Measurements from ENCODE around the gene BICC1. TPM values are rescaled to one million over a fixed set of nuclear protein-coding genes. Genes with fewer than 3 reads are reported as not detected.

BICC1 gene
- total RNA-seq, 1 experiment from 2014 or later: 0.38 TPM

DNA sequence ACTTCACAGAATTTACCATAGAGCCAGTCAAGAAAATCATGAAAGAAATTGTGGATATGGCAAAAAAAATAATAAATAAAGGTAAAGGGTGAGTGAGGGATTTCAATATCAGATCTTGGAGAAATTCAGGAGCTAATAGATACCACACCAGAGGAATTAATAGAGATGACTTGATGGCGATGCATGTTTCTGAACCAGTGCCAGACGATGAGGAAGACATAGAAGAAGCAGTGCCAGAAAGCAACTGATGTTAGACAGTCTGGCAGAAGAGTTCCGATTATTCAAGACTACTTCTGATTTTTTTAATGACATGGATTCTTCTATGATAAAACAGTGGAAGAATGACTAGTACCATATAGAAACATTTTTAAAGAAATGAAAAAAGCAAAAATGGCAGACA, 314.7 kb downstream of the BICC1 start:
- Histone ChIP-seq H3K36me3 (replicated peaks; ENCODE audit: control insufficient read depth, insufficient read depth, low read length) (no peaks in the 10 kb centered on the region), H3K27me3 (ENCODE audit: control insufficient read depth, insufficient read depth, low read length) (no peaks in the 10 kb centered on the region), H3K4me3 (ENCODE audit: insufficient read depth, low read depth, low read length) (no peak overlapping the region)
- DNase-seq: no peak

DNA sequence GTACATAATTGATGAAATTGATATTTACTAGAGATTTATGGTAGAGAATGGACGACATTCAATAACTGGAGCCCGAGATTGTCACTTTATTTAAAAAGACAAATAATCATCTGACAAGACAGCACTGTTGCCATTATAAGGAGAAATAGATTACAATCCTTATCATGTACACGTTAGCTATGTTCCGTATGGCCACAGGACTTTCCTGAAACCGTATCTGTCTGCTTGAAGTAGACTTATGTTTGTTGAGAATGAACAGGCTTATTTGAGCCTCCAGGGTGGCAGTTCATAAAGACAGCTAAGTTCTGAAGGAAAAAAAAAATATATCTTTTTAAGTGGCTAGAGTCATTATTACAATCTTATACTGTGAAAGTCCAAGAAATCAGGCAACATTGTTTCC, 317.2 kb downstream of the BICC1 start:
- Histone ChIP-seq H3K4me3 (ENCODE audit: insufficient read depth, low read depth, low read length) (no peak overlapping the region), H3K27me3 (ENCODE audit: control insufficient read depth, insufficient read depth, low read length) (no peaks in the 10 kb centered on the region), H3K36me3 (replicated peaks; ENCODE audit: control insufficient read depth, insufficient read depth, low read length) (no peaks in the 10 kb centered on the region)
- no peak for DNase-seq

GRCh38 chr10:58830697-58831096, 318.0 kb downstream of the BICC1 start:
- no peak overlapping the region for H3K4me3 ChIP-seq (ENCODE audit: insufficient read depth, low read depth, low read length)
- H3K36me3 ChIP-seq (replicated peaks; ENCODE audit: control insufficient read depth, insufficient read depth, low read length): no peaks in the 10 kb centered on the region
- no peak for DNase-seq
- H3K27me3 ChIP-seq (ENCODE audit: control insufficient read depth, insufficient read depth, low read length): no peaks in the 10 kb centered on the region

- H3K36me3 ChIP-seq (replicated peaks; ENCODE audit: control insufficient read depth, insufficient read depth, low read length): no peaks in the 10 kb centered on the region
- DNase-seq: no peak
- no peak overlapping the region for H3K4me3 ChIP-seq (ENCODE audit: insufficient read depth, low read depth, low read length)
- no peaks in the 10 kb centered on the region for H3K27me3 ChIP-seq (ENCODE audit: control insufficient read depth, insufficient read depth, low read length)
These were observed 321.3 kb downstream of the BICC1 start for GRCh38 chr10:58833771-58834561.

DNA sequence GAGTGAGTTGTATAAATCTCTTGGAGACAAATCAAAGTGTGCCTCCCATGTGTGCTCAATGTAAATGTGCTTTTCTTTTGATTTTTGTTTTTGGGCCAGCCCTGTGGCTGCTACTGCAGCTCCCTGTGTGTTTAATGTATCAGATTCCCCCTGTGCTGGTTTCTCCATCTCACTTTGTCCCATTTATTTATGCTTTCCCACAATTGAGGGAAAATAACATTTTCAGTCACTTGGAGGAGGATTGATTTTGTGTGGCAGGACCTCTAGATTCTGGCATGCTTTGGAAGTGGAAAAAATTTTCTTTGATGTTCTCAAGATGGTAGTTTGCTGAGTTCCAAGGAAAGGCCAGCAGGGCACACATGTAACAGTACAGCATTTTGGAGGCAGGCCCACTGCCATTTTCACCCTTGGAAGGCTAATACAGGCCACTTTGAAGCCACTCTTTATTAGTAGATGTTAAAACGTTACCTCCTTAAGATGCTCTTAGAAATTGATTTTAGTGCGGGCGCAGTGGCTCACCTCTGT, 323.6 kb downstream of the BICC1 start:
- H3K4me3 ChIP-seq (ENCODE audit: insufficient read depth, low read depth, low read length): no peak overlapping the region
- DNase-seq: no peak
- no peaks in the 10 kb centered on the region for H3K36me3 ChIP-seq (replicated peaks; ENCODE audit: control insufficient read depth, insufficient read depth, low read length)
- no peaks in the 10 kb centered on the region for H3K27me3 ChIP-seq (ENCODE audit: control insufficient read depth, insufficient read depth, low read length)

DNA sequence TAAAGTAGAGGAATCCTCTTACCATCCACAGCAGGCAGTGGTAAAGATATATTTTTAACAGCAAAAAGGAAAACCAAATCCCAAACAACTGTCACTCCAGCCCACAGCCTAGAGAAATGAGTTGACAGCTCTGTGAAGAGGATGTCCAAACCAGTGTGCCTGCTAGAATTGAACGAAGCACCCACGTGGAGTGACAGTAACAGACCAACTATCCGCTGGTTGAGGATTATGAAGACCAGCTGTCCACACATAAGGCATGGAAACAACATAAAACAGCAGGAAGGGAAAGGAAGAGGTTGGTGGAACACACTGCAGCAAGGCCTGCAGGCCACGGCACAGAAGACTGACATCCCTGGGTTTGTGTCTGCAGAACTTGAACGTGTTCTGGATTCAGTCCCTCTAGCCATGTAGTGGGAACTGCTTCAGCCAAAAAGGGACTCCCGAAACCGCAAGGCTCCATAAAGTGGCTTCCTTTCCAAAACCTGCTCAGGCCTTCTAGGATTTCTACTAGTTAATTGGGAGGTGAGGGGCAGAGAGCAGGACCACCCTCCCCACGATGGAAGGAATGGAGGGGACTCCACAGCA, 324.4 kb downstream of the BICC1 start:
- no peak overlapping the region for H3K4me3 ChIP-seq (ENCODE audit: insufficient read depth, low read depth, low read length)
- no peaks in the 10 kb centered on the region for H3K36me3 ChIP-seq (replicated peaks; ENCODE audit: control insufficient read depth, insufficient read depth, low read length)
- no peak for DNase-seq
- H3K27me3 ChIP-seq (ENCODE audit: control insufficient read depth, insufficient read depth, low read length): no peaks in the 10 kb centered on the region

GRCh38 chr10:58837826-58838225, 325.2 kb downstream of the BICC1 start:
- Histone ChIP-seq H3K4me3 (ENCODE audit: insufficient read depth, low read depth, low read length) (no peak overlapping the region), H3K36me3 (replicated peaks; ENCODE audit: control insufficient read depth, insufficient read depth, low read length) (no peaks in the 10 kb centered on the region), H3K27me3 (ENCODE audit: control insufficient read depth, insufficient read depth, low read length) (no peaks in the 10 kb centered on the region)
- DNase-seq: no peak

GRCh38 chr10:58838561-58839208, 326.0 kb downstream of the BICC1 start:
- no peaks in the 10 kb centered on the region for H3K27me3 ChIP-seq (ENCODE audit: control insufficient read depth, insufficient read depth, low read length)
- no peak for DNase-seq
- H3K4me3 ChIP-seq (ENCODE audit: insufficient read depth, low read depth, low read length): no peak overlapping the region
- no peaks in the 10 kb centered on the region for H3K36me3 ChIP-seq (replicated peaks; ENCODE audit: control insufficient read depth, insufficient read depth, low read length)

GRCh38 chr10:58839771-58840170, 327.1 kb downstream of the BICC1 start:
- Histone ChIP-seq H3K4me3 (ENCODE audit: insufficient read depth, low read depth, low read length) (no peak overlapping the region), H3K36me3 (replicated peaks; ENCODE audit: control insufficient read depth, insufficient read depth, low read length) (no peaks in the 10 kb centered on the region), H3K27me3 (ENCODE audit: control insufficient read depth, insufficient read depth, low read length) (no peaks in the 10 kb centered on the region)
- DNase-seq: no peak

DNA sequence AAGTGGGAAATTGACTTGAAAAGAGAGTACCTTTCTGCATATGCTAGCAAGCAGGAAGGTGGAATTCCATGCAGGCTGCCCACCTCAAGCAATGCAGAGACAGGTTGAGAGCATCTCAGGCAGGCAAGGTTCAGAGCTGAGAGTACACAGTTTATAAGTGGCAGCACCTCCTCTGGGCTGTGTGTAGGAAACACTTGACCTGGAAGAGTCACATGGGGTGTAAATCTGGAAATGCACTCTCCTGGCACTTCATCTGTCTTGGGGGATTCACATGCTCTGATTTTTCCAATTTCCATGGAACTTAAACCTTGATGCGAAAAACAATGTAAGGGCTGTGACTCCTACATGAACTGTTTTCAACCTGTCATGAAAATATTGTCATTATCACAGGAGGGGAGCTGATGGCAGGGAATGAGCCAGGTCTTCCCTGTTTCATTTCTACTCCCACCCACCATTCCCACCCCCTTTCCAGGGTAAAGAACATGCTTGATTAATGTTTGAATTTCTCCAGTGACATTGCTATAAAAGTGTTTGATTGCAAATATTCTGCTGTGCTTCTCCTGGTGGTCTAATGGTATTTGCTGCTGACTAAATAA, 328.3 kb downstream of the BICC1 start:
- no peak for DNase-seq
- no peaks in the 10 kb centered on the region for H3K36me3 ChIP-seq (replicated peaks; ENCODE audit: control insufficient read depth, insufficient read depth, low read length)
- no peak overlapping the region for H3K4me3 ChIP-seq (ENCODE audit: insufficient read depth, low read depth, low read length)
- no peaks in the 10 kb centered on the region for H3K27me3 ChIP-seq (ENCODE audit: control insufficient read depth, insufficient read depth, low read length)

DNA sequence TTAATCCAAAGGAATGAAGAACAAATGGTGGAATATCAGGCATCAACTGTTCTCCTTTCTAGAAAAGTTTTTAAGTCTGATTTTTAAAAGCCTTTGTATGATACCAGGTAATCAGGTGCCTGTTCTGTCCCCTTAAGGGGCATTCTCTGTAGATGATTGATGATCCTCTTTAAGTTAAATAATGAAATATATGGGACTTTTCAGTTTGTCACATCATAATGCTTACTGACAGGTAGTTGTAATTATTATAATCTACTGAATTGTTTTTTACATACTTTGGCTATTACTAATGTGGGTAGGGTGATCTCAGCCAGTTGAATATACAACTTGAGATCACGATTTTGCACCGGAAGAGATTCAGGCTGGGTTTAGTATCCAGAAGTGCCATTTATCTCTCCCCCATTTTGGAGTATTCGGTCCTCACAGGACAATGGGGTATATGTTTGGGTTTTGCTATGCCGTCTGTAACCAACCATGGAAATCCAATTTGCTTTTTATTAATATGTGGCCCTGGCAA, 330.2 kb downstream of the BICC1 start:
- Histone ChIP-seq H3K36me3 (replicated peaks; ENCODE audit: control insufficient read depth, insufficient read depth, low read length) (no peaks in the 10 kb centered on the region), H3K4me3 (ENCODE audit: insufficient read depth, low read depth, low read length) (no peak overlapping the region), H3K27me3 (ENCODE audit: control insufficient read depth, insufficient read depth, low read length) (no peaks in the 10 kb centered on the region)
- no peak for DNase-seq

- Histone ChIP-seq H3K36me3 (replicated peaks; ENCODE audit: control insufficient read depth, insufficient read depth, low read length) (no peaks in the 10 kb centered on the region), H3K4me3 (ENCODE audit: insufficient read depth, low read depth, low read length) (no peak overlapping the region), H3K27me3 (ENCODE audit: control insufficient read depth, insufficient read depth, low read length) (no peaks in the 10 kb centered on the region)
- no peak for DNase-seq
These were observed 331.1 kb downstream of the BICC1 start for GRCh38 chr10:58843760-58844159.

GRCh38 chr10:58844680-58845079, 332.0 kb downstream of the BICC1 start:
- no peak overlapping the region for H3K4me3 ChIP-seq (ENCODE audit: insufficient read depth, low read depth, low read length)
- H3K27me3 ChIP-seq (ENCODE audit: control insufficient read depth, insufficient read depth, low read length): no peaks in the 10 kb centered on the region
- H3K36me3 ChIP-seq (replicated peaks; ENCODE audit: control insufficient read depth, insufficient read depth, low read length): no peaks in the 10 kb centered on the region
- no peak for DNase-seq

DNA sequence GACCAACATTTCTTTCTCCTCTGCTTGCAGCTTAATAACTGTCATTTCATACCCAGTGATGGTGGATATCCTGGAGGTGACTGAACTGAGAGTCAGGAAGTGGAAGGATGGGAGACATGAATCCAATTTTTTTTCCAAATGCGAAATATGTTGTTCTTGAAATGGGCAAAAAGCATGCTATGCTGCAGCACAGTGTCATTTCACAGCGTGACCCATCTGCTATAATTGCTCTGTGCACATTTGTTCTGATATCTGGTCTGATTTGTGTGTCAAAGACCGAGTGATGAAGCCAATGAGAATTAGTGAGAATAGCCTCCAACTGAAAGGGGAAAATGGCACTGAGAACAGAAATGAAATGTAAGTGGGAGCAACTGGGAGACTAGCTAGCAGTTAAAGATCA, 334.2 kb downstream of the BICC1 start:
- no peak overlapping the region for H3K4me3 ChIP-seq (ENCODE audit: insufficient read depth, low read depth, low read length)
- no peak for DNase-seq
- H3K27me3 ChIP-seq (ENCODE audit: control insufficient read depth, insufficient read depth, low read length): no peaks in the 10 kb centered on the region
- H3K36me3 ChIP-seq (replicated peaks; ENCODE audit: control insufficient read depth, insufficient read depth, low read length): no peaks in the 10 kb centered on the region
